CD4-positive, alpha-beta T cell treated with Interferon gamma for 1 hour (primary cell): ENCODE data around the gene SRMS.

ENCODE experiments used
- DNase-seq: peaks from one replicate; pipeline ENCODE4 v3.0.0-alpha.2; 2020

Gene SRMS

GRCh38 chr20:63536997-63537524 lies 10.5 kb downstream of the SRMS start, which contains the start of gene PTK6:
TSS of gene PTK6 (minus strand) at chr20:63537376. CDS start at chr20:63537314, 62 bp downstream.
- DNase-seq = peak; percentile 60

GRCh38 chr20:63536241-63536977 lies 11.1 kb downstream of the SRMS start:
- no peak for DNase-seq

DNA sequence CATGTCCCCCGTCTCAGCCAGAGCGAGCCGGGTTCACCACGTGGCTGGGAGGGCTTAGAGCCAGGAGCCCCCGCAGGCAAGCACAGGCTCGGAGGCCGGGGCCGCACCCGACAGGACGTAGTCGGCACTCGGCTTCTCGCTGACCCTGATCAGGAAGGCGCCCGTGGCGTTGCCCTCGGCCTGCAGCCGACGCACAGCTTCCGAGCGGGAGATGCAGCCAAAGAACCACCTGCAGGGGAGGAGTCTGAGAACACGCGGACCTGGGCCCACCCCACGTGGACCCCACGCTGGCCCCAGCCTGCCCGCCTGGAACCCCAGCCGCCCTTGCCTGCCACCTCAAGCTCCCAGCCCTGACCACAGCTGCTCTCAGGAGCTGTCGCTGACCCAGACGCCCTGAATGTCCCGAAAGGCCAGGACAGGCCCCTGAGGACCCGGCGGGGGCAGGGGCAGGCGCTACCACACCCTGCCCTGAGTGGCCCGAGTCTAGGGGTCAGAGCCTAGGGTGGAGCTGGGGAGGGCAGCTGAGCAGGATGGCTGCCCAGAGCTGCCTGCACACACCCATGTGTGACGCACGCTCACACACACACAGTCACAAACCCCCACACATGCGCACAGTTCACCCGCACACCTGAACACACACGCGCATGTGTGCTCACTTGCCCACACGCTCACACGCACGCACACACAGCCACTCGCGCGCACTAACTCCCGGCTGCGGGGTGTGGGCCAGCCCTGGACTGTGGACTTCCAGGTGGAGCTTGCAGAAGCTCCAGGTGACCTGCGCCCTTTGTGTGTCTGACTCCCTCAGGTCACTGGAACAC lies 12.5 kb downstream of the SRMS start:
- peak; percentile 0 for DNase-seq

DNA sequence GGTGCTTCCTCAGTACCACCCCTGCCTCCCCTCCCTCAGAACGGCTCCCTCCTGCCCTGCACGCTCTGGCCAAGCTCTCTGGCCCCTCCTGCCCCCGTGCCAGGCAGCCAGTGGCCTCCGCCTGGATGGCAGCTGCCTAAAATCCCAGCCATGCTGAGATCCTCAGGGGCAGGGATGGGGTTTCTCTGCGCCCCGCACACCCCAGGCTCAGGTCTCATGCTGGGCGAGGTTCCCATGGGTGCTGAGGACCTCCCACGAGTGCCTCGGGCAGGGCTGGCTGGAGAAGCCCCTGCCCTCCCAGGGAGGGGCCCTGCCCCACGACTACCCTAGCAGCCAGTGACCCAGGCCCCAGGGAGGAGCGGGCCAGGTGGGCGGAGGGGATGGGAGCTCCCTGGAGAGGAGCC lies 13.1 kb downstream of the SRMS start:
- no peak for DNase-seq

DNA sequence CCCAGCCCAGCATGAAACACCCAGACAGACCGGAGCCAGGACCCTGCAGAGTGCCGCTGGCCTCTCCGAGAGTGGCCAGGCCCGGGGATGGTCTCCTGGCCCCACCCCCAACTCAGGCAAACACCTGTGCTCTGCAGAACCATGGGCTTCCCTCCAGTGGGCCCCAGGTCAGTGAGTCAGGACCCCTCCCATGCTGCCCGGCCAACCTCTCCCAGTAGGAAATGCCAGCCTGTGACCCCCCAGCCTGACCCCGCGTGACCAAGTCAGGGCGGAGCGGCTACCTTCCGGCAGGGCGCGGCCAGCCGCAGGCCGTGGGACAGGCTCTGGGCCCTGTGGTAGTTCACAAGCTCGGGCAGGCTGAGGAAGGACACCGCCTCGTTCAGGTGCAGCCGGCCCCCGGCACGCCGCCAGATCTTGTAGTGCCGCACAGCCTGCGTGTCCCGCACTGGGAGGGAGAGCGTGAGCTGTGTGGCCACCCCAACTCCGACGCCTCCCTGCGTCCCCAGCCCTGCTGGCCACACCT lies 13.6 kb downstream of the SRMS start:
- no peak for DNase-seq

DNA sequence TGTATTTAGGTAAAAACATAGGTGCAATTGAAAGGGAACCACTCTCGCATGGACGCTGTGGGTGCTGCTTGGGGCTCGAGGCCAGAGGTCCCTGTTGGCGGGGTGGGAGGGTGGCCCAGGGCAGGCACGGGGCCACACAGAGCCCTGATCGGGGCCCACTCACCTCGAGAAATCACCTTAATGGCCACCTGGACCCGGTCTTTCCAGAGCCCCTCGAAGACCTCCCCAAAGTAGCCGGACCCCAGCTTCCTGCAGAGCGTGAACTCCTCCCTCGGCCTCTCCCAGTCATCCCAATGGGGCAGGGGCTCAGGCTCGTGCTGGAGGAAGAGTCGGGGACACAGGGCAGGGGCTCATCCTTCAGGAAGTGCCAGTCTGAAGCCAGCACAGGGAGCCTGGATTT lies 14.2 kb downstream of the SRMS start:
- no peak for DNase-seq

DNA sequence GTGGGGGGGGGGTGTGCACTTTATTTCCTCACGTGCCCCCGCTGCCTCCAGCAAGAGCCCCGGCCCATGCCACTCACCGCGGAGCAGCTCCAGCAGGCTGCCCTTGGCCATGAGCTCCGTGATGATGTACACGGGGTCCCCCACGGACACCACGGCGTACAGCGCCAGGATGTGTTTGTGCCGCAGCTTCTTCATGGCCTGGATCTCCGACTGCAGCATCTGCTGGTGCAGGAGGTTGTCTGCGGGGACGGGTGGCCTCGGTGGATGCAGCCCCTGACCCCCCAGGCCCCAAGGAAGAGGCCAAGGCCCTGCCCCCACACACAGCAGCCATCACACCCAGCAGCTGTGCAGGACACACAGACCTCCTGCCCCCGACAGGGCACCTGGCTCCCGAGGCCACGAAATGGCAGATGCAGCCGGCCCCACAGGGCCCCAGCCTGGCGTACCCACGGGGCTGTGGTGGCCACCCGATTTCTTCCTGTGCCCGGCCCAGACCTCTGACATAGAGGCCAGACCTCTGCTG lies 15.0 kb downstream of the SRMS start:
- DNase-seq = no peak

DNA sequence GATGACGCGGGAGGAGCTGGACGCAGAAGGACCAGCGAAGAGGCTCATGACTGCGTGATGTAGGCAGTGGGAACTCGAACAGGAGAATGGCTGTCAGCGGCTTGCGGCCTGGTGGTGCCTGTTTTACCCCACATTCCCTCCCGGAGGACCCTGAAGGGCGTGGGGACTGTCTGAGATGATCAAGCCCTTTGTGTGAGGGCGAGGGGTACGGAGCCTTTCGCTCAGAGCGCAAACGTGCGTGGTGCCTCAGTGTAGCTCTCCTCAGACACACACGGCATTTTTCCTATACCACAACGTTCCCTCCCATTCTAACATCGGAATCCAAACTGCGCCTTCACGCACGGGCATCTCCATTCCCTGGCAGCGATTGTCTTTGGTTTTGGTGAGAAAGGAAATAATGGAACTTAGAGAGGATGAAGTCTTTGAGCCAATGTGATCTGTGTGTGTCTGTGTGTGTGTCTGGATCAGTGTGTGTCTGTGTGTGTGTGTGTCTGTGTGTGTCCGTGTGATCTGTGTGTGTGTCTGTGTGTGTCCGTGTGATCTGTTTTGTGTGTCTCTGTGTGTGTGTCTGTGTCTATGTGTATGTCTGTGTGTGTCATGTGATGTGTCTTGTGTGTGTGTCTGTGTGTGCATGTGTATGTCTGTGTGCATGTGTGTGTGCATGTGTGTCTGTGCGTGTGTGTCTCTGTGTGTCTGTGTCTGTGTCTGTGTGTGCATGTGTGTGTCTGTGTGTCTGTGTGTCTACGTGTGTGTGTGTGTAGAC lies 15.7 kb downstream of the SRMS start:
- no peak for DNase-seq

- DNase-seq = no peak
Measured at GRCh38 chr20:63530788-63531160, 16.8 kb downstream of the SRMS start.

- DNase-seq = no peak
Measured at GRCh38 chr20:63529861-63530787, 17.4 kb downstream of the SRMS start.

GRCh38 chr20:63529180-63529860 lies 18.2 kb downstream of the SRMS start:
- DNase-seq = no peak

DNA sequence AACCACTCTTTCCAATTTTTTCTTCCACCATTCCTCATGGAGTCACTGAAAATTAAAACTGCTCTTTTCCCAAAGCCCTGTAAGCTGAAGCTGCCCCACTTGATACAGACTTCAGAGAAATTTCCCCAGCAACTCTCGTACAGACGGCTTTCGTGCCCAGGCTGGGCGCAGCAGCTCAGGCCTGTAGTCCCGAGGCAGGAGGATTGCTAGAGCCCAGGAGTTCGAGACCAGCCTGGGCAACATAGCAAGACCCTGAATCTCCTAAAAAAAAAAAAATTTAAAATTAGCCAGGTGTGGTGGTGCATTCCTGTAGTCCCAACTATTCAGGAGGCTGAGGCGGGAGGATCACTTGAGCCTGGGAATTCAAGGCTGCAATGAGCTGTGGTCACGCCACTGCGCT lies 20.4 kb downstream of the SRMS start:
- DNase-seq = no peak

DNA sequence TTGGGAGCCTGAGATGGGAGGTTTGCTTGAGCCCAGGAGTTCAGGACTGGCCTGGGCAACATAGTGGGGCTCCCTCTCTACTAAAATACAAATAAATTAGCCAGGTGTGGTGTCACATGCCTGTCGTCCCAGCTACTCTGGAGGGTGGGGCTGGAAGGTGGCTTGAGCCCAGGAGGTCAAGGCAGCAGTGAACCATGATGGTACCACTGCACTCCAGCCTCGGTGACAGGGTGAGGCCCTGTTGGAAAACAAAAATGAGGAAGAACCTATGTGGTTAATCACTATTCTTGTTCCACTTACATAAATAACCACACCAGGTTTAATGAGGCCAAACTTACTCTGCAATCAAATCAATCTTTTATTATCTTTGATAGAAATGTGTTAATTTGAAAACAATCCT lies 21.6 kb downstream of the SRMS start:
- DNase-seq = no peak

DNA sequence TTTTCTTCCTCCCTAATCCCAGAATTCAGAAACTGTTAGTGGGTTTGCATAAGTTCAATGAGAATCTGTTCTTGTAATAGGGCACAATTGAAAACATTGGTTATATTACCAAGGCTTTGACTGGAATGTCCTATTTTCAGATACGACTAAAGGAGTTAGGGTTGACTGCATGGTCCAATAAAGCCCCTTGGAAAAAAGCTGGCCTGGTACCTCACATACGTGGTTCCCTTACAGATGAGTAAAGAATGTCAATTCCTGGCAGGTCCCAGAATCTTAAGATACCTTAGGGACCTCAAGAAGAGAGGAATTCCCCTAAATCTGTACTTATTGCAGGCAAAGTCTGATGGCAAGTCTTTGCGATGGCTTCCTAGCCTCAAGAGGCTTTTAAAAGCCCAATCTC lies 22.4 kb downstream of the SRMS start:
- no peak for DNase-seq

DNA sequence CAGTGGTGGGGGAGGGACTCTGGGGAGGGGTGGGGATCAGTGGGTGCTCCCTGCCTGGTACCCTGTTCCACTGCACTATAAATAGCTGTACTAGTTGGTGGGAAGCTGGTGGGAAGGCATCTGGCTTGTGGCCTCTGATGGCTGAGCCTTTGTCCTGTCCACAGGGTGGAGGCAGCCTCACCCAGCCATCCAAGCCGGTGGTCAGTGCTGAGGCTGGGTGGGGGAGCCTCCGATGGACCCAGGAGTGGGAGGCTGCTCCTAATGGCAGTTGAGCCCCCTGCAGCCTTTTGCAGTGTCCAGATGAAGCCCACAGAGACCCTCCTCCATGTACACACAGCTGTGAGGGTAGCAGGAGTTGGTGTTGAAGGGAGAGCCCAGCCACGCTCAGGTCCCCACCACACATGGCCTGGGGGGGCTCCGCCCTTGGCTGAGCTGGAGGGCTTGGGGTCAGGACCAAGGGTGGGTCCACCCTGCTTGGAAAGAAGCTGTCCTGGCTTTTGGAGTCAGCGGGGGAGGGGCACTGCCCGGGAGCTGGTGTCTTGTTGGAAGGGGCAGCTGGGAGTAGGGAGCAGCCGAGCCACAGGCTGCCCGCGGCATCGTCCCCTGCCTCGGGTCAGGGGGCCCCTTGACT lies 24.5 kb downstream of the SRMS start:
- DNase-seq = no peak

DNA sequence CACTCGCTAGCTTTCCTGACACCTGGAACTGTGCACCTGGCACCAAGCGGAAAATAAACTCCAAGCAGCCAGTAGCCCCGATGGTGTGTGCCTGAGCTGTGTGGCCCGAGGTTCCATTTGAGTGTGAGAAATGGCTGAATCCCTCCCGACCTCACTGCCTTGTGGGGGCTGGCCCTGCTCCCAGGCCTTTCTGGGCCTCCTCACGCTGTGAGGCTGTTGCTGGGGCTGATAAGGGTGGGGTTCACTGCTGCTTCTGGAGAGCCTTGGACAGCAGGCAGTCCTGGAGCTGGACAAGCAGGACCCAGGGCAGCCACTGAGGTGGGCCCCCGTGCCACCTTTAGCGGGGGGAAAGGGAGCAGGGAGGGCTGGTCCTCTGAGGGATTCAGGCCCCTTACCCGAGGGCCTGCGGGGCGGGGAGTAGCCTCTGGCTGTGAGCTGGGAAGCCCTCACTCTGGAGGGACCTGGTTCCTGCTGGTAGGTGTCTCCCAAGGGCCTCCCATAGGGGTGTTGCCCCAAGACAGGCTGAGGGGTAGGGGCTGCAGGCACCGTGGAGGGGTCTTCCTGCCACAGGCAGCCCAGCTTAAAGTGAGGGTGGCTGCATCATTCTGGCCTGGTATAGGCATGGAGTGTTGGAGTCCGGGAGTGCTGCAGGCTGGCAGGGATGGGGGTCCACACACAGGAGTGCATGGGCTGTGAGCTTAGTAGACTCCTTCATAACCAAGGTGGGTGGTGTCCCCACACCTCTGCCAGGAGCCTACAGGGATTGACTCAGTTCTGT lies 25.3 kb downstream of the SRMS start:
- DNase-seq = no peak

DNA sequence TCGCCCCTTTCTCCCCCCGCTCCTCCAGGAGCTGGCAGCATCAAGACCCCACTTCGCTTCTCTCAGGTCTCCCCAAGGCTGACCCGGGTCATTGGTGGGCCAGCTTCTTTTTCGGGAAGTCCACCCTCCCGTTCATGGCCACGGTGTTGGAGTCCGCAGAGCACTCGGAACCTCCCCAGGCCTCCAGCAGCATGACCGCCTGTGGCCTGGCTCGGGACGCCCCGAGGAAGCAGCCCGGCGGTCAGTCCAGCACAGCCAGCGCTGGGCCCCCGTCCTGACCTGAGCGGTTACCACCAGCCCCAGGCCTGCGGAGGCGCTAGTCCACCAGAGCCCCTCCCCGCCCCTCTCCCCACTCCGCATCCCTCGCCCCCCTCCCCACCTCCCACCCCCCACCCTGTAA lies 25.9 kb downstream of the SRMS start:
- no peak for DNase-seq

GRCh38 chr20:63520934-63521601 lies 26.5 kb downstream of the SRMS start:
- peak; percentile 53 for DNase-seq

- DNase-seq = peak; percentile 81
Measured at GRCh38 chr20:63520504-63520933, 27.0 kb downstream of the SRMS start, which contains the start of gene PPDPF. TSS of gene PPDPF (plus strand) at chr20:63520765. CDS start at chr20:63521309, 544 bp downstream.
